ENCODE data around the gene SUGCT.

GRCh38 chr7:40283391-40283790, 148.6 kb downstream of the SUGCT start:
- TF ChIP-seq CTCF (IDR thresholded peaks at IDR 0.05; ENCODE audit: borderline replicate concordance, extremely low read depth, low read length, poor library complexity, severe bottlenecking): no peak
- no peak for TF ChIP-seq EZH2 (IDR thresholded peaks at IDR 0.05; ENCODE audit: borderline replicate concordance, low read depth, low read length, severe bottlenecking)

Measured in DND-41 (cell line).